H1 (cell line): ENCODE measurements around the gene MEIOSIN. TPM values are rescaled to one million over a fixed set of nuclear protein-coding genes. Genes with fewer than 3 reads are reported as not detected.

Experiments
- SP4 ChIP-seq: IDR thresholded peaks from 2 replicates; pipeline ENCODE4 v1.6.1; 2012; ENCODE audit warnings: low read length, inconsistent platforms
- polyA plus RNA-seq, 7 experiments: library from polyadenylated mRNA; depleted of rRNA in 3 of 7; stranded (reverse) in 5 of 7; unstranded in 2 of 7; fragments of >200 nt in 5 of 7; fragments of 200-250 nt in 2 of 7; gene quantifications; 1 replicate in 5 of 7; 2 replicates in 1 of 7; 4 replicates in 1 of 7; pipeline versions ENCODE4 v1.2.1 to v1.2.3, GENCODE V29; 2011 to 2013; ENCODE audit warnings: missing spikeins in 2 of 7, mixed read lengths in 2 of 7
- total RNA-seq: library from RNA; stranded (reverse); fragmentation: NEBNext Ultra II Directional; extraction: Animal tissue kit (Norgen Biotek cat#: 25700); gene quantifications from 2 replicates; pipeline ENCODE4 v1.2.1, GENCODE V29; 2021
- TF ChIP-seq, protein P1 (sequence below): fragments of 300-600 bp; sonication (generic); IDR thresholded peaks from 2 replicates; pipeline ENCODE4 v1.7.1; 2012; ENCODE audit warnings: low read length, moderate library complexity, mild to moderate bottlenecking, inconsistent platforms; ENCODE audit not compliant: insufficient replicate concordance

Gene MEIOSIN
- total and polyA plus RNA-seq, 2 of the 8 experiments (the other 6 are each of a cell fraction or from before 2014, with no cell fraction given): 0.11 TPM; not detected in 1

- TF ChIP-seq, protein P1, sequence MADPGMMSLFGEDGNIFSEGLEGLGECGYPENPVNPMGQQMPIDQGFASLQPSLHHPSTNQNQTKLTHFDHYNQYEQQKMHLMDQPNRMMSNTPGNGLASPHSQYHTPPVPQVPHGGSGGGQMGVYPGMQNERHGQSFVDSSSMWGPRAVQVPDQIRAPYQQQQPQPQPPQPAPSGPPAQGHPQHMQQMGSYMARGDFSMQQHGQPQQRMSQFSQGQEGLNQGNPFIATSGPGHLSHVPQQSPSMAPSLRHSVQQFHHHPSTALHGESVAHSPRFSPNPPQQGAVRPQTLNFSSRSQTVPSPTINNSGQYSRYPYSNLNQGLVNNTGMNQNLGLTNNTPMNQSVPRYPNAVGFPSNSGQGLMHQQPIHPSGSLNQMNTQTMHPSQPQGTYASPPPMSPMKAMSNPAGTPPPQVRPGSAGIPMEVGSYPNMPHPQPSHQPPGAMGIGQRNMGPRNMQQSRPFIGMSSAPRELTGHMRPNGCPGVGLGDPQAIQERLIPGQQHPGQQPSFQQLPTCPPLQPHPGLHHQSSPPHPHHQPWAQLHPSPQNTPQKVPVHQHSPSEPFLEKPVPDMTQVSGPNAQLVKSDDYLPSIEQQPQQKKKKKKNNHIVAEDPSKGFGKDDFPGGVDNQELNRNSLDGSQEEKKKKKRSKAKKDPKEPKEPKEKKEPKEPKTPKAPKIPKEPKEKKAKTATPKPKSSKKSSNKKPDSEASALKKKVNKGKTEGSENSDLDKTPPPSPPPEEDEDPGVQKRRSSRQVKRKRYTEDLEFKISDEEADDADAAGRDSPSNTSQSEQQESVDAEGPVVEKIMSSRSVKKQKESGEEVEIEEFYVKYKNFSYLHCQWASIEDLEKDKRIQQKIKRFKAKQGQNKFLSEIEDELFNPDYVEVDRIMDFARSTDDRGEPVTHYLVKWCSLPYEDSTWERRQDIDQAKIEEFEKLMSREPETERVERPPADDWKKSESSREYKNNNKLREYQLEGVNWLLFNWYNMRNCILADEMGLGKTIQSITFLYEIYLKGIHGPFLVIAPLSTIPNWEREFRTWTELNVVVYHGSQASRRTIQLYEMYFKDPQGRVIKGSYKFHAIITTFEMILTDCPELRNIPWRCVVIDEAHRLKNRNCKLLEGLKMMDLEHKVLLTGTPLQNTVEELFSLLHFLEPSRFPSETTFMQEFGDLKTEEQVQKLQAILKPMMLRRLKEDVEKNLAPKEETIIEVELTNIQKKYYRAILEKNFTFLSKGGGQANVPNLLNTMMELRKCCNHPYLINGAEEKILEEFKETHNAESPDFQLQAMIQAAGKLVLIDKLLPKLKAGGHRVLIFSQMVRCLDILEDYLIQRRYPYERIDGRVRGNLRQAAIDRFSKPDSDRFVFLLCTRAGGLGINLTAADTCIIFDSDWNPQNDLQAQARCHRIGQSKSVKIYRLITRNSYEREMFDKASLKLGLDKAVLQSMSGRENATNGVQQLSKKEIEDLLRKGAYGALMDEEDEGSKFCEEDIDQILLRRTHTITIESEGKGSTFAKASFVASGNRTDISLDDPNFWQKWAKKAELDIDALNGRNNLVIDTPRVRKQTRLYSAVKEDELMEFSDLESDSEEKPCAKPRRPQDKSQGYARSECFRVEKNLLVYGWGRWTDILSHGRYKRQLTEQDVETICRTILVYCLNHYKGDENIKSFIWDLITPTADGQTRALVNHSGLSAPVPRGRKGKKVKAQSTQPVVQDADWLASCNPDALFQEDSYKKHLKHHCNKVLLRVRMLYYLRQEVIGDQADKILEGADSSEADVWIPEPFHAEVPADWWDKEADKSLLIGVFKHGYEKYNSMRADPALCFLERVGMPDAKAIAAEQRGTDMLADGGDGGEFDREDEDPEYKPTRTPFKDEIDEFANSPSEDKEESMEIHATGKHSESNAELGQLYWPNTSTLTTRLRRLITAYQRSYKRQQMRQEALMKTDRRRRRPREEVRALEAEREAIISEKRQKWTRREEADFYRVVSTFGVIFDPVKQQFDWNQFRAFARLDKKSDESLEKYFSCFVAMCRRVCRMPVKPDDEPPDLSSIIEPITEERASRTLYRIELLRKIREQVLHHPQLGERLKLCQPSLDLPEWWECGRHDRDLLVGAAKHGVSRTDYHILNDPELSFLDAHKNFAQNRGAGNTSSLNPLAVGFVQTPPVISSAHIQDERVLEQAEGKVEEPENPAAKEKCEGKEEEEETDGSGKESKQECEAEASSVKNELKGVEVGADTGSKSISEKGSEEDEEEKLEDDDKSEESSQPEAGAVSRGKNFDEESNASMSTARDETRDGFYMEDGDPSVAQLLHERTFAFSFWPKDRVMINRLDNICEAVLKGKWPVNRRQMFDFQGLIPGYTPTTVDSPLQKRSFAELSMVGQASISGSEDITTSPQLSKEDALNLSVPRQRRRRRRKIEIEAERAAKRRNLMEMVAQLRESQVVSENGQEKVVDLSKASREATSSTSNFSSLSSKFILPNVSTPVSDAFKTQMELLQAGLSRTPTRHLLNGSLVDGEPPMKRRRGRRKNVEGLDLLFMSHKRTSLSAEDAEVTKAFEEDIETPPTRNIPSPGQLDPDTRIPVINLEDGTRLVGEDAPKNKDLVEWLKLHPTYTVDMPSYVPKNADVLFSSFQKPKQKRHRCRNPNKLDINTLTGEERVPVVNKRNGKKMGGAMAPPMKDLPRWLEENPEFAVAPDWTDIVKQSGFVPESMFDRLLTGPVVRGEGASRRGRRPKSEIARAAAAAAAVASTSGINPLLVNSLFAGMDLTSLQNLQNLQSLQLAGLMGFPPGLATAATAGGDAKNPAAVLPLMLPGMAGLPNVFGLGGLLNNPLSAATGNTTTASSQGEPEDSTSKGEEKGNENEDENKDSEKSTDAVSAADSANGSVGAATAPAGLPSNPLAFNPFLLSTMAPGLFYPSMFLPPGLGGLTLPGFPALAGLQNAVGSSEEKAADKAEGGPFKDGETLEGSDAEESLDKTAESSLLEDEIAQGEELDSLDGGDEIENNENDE: no peak
- no peak; the same call in 1 of the 2 replicates for TF ChIP-seq SP4
Observed at GRCh38 chr19:45692187-45693105, 40.8 kb upstream of the MEIOSIN start, which contains the start of gene QPCTL (continued).
